ES-I3 (cell line): Measurements from ENCODE around the gene TMEM184B.
A peak's percentile ranks its signal among the peaks of the same experiment; 100 is the strongest.

Experiments used
- H3K36me3 ChIP-seq: 2 replicates; pipeline ENCODE4 v1.6.1; 2013; ENCODE audit warnings: mild to moderate bottlenecking, low read length, control low read depth, moderate library complexity; ENCODE audit not compliant: insufficient read depth
- H3K4me1 ChIP-seq: 2 replicates; pipeline ENCODE4 v1.6.1; 2013; ENCODE audit warnings: mild to moderate bottlenecking, control low read depth, low read length; ENCODE audit not compliant: insufficient read depth
- H3K9ac ChIP-seq: 2 replicates; pipeline ENCODE4 v1.6.1; 2013; ENCODE audit warnings: low read depth, mild to moderate bottlenecking, low read length, moderate library complexity
- H3K9me3 ChIP-seq: 2 replicates; pipeline ENCODE4 v1.6.1; 2013; ENCODE audit warnings: mild to moderate bottlenecking, low read length, moderate library complexity; ENCODE audit not compliant: control insufficient read depth, insufficient read depth

The TMEM184B gene

GRCh38 chr22:38272373-38273134, at the start of gene TMEM184B:
Gene TMEM184B, minus strand, starts transcription at chr22:38273010. Its CDS starts 25,049 bp downstream, at chr22:38247961.
- Histone ChIP-seq H3K9me3 (no peaks in the 10 kb centered on the region), H3K4me1 (peaks cover 26% of the 10 kb centered on the region), H3K36me3 (no peaks in the 10 kb centered on the region), H3K9ac (peak within 1 kb of the TSS; percentile 91)

GRCh38 chr22:38320605-38321402, 48.0 kb upstream of the TMEM184B start:
- H3K36me3 ChIP-seq = no peaks in the 10 kb centered on the region
- H3K9ac ChIP-seq = no peak overlapping the region
- no peaks in the 10 kb centered on the region for H3K9me3 ChIP-seq
- H3K4me1 ChIP-seq = peaks cover 41% of the 10 kb centered on the region

DNA sequence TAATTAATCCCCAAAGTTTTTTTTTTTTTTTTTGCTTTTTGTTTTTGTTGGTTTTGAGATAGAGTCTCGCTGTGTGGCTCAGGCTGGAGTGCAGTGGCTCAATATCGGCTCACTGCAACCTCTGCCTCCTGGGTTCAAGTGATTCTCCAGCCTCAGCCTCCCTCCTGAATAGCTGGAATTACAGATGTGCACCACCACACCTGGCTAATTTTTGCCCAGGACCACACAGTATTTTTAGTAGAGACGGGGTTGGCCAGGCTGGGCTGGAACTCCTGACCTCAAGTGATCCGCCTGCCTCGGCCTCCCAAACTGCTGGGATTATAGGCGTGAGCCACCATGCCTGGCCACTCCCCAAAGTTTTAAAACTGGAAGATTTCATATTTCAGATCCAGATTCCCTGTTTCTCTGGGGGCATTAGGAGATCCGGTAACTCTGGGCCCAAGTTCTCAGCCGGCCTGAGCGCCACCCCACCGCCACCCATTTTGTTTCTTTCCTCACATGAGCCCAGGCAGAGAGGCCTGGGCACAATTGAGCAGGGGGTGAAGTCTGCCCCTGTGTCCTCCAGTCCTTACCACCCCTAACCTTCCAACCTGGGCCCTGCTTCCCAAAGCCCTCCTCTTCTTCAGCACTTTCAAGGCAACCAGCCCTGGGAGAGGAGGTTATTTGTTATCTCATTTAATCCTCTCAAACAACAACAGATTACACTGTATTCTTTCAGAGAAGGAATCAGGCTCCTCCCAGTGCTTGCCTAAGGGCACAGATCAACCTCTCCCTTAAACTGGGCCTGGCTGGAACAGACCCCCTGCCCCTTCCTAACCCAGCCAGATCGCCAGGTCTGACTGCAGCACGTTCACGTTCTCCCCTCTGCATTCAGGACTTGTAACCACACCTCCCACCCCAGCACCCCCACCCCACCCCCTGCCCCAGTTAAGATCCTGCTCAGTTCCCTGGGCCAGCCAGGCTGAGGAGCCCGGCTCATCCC, 46.3 kb upstream of the TMEM184B start:
- peak overlapping the region; percentile 50 for H3K9ac ChIP-seq
- H3K36me3 ChIP-seq = no peaks in the 10 kb centered on the region
- H3K9me3 ChIP-seq = no peaks in the 10 kb centered on the region
- H3K4me1 ChIP-seq = peaks cover 46% of the 10 kb centered on the region

- peak overlapping the region; percentile 50 for H3K9ac ChIP-seq
- no peaks in the 10 kb centered on the region for H3K9me3 ChIP-seq
- peaks cover 7% of the 10 kb centered on the region; the same call in 1 of the 2 replicates for H3K36me3 ChIP-seq
- H3K4me1 ChIP-seq = peaks cover 47% of the 10 kb centered on the region
Measured at GRCh38 chr22:38317995-38318715, 45.3 kb upstream of the TMEM184B start.

DNA sequence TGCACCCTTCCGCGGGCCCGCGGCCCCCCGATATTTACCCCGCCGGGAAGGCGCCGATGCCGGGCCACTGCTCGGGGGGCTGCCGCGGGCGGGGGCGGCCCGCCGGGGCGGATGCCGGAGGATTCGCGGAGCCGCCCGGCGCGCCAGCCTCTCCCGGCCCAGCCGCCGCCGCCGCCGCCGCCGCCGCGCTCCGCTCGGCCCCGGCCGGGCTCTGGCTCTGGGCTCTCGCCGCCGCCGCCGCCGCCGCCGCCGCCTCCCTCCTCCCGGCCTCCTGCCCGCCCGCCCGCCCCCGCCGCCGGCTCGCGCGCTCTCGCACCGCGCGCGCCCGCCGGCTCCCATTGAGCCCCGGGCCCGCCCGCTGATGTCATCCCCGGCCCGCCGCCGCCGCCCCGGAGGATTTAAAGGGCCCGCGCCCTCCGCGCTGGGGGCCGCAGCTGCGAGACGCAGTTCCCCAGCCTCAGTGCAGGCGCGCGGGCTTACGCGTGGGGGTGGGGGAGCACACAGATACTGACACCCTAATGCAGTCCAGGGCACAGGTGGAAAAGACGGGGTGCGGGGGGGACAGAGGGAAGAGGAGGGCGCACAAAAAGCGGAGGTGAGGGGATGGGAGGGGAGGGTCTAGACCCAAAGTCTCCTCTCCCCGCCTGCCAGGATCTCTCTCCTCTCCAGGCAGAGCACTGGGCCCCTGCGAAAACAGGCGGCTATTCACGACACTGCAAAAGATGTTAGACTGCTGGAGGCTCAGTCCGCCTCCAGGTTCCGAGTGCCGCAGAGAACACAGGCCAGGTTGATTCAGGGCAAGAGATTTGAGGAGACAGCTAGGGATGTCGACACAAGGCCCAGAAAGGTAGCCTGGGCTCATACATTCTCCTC, 44.5 kb upstream of the TMEM184B start, which contains the start of gene CSNK1E:
CSNK1E (minus strand) TSS at position 312 of the 873 bp plus-strand sequence. CDS start 3,276 bp downstream, outside the sequence.
- Histone ChIP-seq H3K9me3 (no peaks in the 10 kb centered on the region), H3K9ac (peak within 1 kb of the TSS; percentile 100), H3K4me1 (peaks cover 52% of the 10 kb centered on the region), H3K36me3 (peaks cover 15% of the 10 kb centered on the region)

- Histone ChIP-seq H3K36me3 (peaks cover 19% of the 10 kb centered on the region), H3K4me1 (peaks cover 56% of the 10 kb centered on the region), H3K9ac (peak overlapping the region; percentile 100), H3K9me3 (no peaks in the 10 kb centered on the region)
Measured at GRCh38 chr22:38316364-38317121, 43.7 kb upstream of the TMEM184B start.

GRCh38 chr22:38315823-38316363, 43.1 kb upstream of the TMEM184B start:
- peaks cover 55% of the 10 kb centered on the region for H3K4me1 ChIP-seq
- H3K9me3 ChIP-seq = no peaks in the 10 kb centered on the region
- peaks cover 24% of the 10 kb centered on the region for H3K36me3 ChIP-seq
- peak overlapping the region; percentile 100 for H3K9ac ChIP-seq

DNA sequence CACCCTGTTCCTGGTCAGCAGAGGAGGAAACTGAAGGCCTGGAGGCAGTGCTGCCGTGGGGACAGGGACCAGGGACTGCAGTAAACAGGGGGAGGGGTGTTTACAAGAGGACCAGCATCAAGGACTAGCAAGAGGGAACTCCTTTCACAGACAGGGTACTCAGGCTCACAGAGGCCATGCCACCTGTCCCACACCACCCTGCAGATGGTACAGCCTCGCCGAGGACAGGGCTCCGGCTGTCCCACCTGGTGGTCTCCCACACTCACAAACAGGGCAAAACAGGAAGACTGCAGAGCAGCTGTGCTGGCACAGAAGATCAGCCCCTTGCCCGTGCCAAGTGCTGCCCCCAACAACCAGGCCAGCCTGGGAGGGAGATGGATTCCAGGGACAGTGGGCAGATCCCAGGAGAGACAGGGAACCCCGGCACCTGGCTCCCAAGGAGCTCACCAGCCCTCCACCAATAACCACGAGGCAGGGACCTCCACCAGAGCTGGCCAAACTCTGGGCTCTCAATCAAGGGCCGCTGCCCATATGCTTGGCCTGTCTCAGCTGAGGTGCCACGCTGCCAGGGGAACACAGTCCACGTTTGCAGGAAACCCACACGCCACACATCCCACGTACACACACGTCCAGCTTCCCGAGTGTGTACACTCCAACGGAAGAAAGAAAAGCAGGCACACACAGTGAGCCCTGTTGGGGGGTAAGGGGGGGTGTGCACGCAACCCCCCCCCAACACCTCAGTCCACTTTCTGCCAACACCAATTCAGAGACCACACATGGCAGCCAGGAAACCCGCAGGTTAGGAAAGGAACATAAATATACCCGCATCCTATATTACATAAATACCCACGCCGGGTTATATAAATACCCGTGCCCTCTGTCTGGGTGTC, 42.4 kb upstream of the TMEM184B start:
- H3K9me3 ChIP-seq = no peaks in the 10 kb centered on the region
- peak overlapping the region; percentile 100 for H3K9ac ChIP-seq
- peaks cover 54% of the 10 kb centered on the region for H3K4me1 ChIP-seq
- peaks cover 27% of the 10 kb centered on the region for H3K36me3 ChIP-seq

GRCh38 chr22:38314051-38314932, 41.5 kb upstream of the TMEM184B start:
- H3K9ac ChIP-seq = peak overlapping the region; percentile 100; the same call in 1 of the 2 replicates
- H3K4me1 ChIP-seq = peaks cover 49% of the 10 kb centered on the region
- H3K9me3 ChIP-seq = no peaks in the 10 kb centered on the region
- peaks cover 30% of the 10 kb centered on the region for H3K36me3 ChIP-seq

DNA sequence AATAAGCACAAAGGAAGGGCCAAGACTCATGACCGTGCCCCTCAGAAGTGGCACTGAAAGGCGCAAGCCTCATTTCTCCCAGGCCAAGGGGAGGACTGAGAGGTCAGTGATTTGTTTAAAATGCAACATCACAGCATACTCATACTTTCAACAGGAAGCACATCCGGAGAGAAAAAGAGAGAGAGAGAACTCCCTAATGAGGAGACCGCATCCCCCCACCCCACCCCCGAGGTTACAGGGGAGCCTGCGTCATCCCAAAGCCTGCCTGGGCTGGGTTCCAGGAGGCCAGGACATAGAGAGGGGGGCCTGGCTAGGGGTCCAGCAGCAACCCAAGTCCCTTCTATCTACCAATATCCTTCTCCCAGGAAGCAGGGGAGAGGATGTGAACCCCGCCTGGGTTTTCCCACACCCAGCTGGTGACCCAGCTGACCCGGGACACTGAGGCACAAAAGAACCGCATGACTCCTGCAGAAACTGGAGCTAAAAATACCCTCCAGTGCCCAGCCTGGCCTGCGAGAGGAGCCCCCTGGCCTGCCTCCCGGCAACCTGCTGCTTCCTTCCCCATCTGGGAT, 40.7 kb upstream of the TMEM184B start:
- peaks cover 41% of the 10 kb centered on the region for H3K4me1 ChIP-seq
- no peak overlapping the region for H3K9ac ChIP-seq
- H3K9me3 ChIP-seq = no peaks in the 10 kb centered on the region
- peaks cover 36% of the 10 kb centered on the region for H3K36me3 ChIP-seq
